ENCODE results near the gene SORCS2. TPM values are rescaled to one million over a fixed set of nuclear protein-coding genes. Genes with fewer than 3 reads are reported as not detected.

SORCS2 gene
- total and polyA plus RNA-seq, 12 donors = 0.67 to 15.5 (median 1.3) TPM

DNA sequence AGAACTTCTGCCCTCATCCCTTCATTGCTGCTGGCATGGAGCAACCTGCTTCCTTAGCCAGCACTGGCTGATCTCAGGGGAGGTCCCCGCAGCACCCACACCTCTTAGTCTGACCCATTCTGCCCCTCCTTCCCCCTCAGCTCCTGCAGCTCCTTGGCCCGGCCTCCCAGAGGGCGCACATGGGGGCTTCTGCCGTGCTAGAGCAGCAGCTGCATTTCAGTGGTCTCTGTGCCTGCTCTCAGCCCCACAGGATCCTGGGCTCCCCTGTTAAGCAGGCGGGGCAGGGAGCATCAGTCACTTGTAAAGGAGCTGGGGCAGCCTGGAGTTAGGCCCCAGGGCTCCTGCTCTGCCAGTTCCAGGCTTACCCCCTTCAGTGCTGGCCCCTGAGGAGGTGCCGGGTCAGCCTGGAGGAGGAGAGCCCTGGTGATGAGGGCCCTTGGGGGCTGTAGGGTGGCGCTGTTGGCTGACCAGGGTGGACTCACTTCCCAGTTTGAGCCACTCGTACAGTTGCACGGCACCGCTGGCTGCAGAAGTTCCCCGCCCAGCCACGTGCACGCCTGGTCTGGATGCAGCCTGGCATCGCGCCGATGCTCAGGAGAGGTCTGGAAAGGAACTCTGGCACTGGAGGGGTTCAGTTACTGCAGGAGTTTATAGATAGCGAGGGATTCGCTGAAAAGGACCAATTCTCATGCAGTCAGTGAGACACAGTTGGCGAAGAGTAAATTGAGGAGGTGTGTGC lies 327.5 kb downstream of the SORCS2 start:
- WGBS, 4 donors = 69 to 82% (median 74%) methylated on average over 12 to 19 of the region's 19 CpGs
- intact Hi-C loops (cut with DNase I) = no loop called here

DNA sequence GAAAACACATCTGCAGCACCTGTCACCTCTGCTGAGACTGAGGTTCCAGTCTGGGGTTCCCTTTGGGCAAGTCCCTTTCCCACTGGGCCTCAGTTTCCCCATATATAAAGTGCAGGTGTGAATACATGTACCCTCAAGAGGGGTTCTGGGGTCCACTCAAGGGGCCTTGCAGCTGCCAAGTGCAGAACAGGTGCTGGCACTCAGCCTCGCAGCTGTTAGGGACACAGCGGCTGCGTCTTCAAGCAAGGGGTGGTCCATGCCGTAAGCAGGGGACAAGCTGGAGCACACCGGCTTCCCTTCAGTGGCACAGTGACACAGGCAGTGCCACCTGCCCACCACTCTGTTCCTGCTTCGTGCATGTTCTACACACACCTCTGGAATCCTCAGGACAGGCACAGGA lies 329.3 kb downstream of the SORCS2 start:
- DNase-seq = no peak
- no peak for TF ChIP-seq POLR2A (IDR thresholded peaks at IDR 0.05)
- no peaks in the 10 kb centered on the region for H3K9me3 ChIP-seq (replicated peaks in 1 of 3)
- H3K4me1 ChIP-seq (replicated peaks in 1 of 2) = no peaks in the 10 kb centered on the region
- H3K36me3 ChIP-seq (replicated peaks in 1 of 2) = no peaks in the 10 kb centered on the region
- no peaks in the 10 kb centered on the region for H3K27me3 ChIP-seq
- WGBS, 4 donors = 49 to 71% (median 64%) methylated on average over 6 of the region's 6 CpGs
- H3K4me3 ChIP-seq = no peak overlapping the region
- intact Hi-C loops (cut with DNase I) = no loop called here
- no peak overlapping the region for H3K27ac ChIP-seq

More for the DNA sequence above, 327.5 kb downstream of the SORCS2 start:
- Histone ChIP-seq H3K9me3 (replicated peaks in 1 of 3) (no peaks in the 10 kb centered on the region), H3K4me1 (replicated peaks in 1 of 2) (no peaks in the 10 kb centered on the region), H3K36me3 (replicated peaks in 1 of 2) (no peaks in the 10 kb centered on the region), H3K27ac (no peak overlapping the region), H3K4me3 (no peak overlapping the region), H3K27me3 (no peaks in the 10 kb centered on the region)
- no peak for TF ChIP-seq POLR2A (IDR thresholded peaks at IDR 0.05)
- TF ChIP-seq, protein P1, sequence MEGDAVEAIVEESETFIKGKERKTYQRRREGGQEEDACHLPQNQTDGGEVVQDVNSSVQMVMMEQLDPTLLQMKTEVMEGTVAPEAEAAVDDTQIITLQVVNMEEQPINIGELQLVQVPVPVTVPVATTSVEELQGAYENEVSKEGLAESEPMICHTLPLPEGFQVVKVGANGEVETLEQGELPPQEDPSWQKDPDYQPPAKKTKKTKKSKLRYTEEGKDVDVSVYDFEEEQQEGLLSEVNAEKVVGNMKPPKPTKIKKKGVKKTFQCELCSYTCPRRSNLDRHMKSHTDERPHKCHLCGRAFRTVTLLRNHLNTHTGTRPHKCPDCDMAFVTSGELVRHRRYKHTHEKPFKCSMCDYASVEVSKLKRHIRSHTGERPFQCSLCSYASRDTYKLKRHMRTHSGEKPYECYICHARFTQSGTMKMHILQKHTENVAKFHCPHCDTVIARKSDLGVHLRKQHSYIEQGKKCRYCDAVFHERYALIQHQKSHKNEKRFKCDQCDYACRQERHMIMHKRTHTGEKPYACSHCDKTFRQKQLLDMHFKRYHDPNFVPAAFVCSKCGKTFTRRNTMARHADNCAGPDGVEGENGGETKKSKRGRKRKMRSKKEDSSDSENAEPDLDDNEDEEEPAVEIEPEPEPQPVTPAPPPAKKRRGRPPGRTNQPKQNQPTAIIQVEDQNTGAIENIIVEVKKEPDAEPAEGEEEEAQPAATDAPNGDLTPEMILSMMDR (IDR thresholded peaks at IDR 0.05) = no peak
- DNase-seq = no peak

DNA sequence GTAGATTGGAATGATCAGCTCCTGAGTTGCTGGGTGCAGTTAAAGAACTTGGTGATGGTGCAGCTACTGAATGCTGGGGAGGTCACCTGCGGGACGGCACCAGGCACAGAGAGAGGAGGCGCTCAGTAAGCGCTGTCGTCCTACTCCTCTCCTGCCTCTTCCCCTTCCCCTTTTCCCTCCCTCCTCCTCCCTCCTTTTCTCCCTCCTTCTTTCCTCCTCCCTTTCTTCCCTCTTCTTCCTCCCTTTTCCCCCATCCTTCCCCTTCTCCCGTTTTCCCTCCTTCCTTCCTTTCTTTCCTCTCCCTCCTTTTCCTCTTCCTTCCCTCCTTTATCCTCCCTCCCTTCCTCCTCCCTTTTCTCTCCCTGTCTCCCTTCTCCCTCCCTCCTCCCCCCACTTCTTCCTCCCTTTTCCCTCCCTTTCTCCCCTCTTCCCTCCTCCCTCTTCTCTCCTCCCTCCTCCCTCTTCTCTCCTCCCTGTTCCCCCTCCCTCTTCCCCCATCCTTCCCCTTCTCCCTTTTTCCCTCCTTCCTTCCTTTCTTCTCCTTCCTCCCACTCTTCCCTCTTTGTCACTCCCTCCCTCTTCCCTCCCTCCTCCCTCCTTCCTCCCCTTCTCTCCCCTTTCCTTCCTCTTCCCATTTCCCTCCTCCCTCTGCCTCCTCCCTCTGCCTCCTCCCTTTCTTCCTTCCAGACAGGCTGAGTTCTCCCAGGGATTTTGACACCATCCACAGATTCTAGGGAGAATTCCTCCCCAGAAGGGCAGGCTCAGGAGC lies 330.3 kb downstream of the SORCS2 start:
- Histone ChIP-seq H3K4me1 (replicated peaks in 1 of 2) (no peaks in the 10 kb centered on the region), H3K27ac (no peak overlapping the region), H3K36me3 (replicated peaks in 1 of 2) (no peaks in the 10 kb centered on the region), H3K27me3 (no peaks in the 10 kb centered on the region), H3K9me3 (replicated peaks in 1 of 3) (no peaks in the 10 kb centered on the region), H3K4me3 (no peak overlapping the region)
- WGBS, 4 donors = 53 to 65% (median 61%) methylated on average over 5 to 6 of the region's 6 CpGs
- intact Hi-C loops (cut with DNase I) = no loop called here
- no peak for DNase-seq
- TF ChIP-seq, protein P1 (IDR thresholded peaks at IDR 0.05) = no peak
- TF ChIP-seq POLR2A (IDR thresholded peaks at IDR 0.05) = no peak

DNA sequence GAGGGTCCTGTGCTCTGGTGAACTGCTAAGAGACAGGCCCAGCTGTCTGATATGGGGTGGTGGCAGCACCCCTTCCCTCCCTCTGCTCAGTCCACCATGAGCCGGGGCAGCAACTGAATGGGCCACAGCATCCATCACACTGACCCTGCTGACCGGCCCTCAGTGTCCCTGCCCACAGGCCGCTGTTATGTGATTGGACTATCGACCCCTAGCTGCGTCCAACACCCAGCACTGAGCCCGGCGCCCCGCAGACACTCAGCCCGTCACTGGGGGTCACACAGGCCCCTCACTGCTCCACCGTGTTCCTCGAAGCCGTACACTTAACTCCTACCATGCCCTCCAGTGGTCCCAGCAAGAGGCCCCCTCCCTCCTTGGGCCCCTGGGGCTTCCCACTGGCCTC lies 331.2 kb downstream of the SORCS2 start:
- no peak overlapping the region for H3K4me3 ChIP-seq
- 53 to 83% (median 77%) methylated on average over 7 to 12 of the region's 12 CpGs for WGBS, 4 donors
- H3K4me1 ChIP-seq (replicated peaks in 1 of 2) = no peaks in the 10 kb centered on the region
- no peaks in the 10 kb centered on the region for H3K27me3 ChIP-seq
- intact Hi-C loops (cut with DNase I) = no loop called here
- no peak for DNase-seq
- TF ChIP-seq, protein P1 (IDR thresholded peaks at IDR 0.05) = no peak
- no peak for TF ChIP-seq POLR2A (IDR thresholded peaks at IDR 0.05)
- H3K9me3 ChIP-seq (replicated peaks in 1 of 3) = no peaks in the 10 kb centered on the region
- no peak overlapping the region for H3K27ac ChIP-seq
- H3K36me3 ChIP-seq (replicated peaks in 1 of 2) = no peaks in the 10 kb centered on the region
